GM23338 (cell line): ENCODE data around the gene PDSS2. TPM values are rescaled to one million over a fixed set of nuclear protein-coding genes. Genes with fewer than 3 reads are reported as not detected.

Experiments used
- ATAC-seq: fragments of 200-7000 bp; cut with Tn5 transposase; 3 replicates; pipeline ENCODE4 v1.9.1; 2020
- DNase-seq: peaks from one replicate; pipeline ENCODE4 v3.0.0-alpha.2; 2015; ENCODE audit warnings: low spot score
- H2AFZ ChIP-seq: fragments of 200-600 bp; sonication (generic); 2 replicates; pipeline ENCODE4 v1.8.0; 2016; ENCODE audit warnings: antibody characterized with exemption, mild to moderate bottlenecking, moderate library complexity
- H3F3A ChIP-seq: fragments of 200-600 bp; sonication (generic); replicated peaks from 2 replicates; pipeline ENCODE4 v1.8.0; 2017; ENCODE audit warnings: antibody characterized with exemption, mixed run types, low read depth
- H3K27ac ChIP-seq: fragments of 200-600 bp; sonication (generic); 2 replicates; pipeline ENCODE4 v1.6.1; 2016; ENCODE audit warnings: low read depth
- H3K27me3 ChIP-seq: fragments of 200-600 bp; sonication (generic); 2 replicates; pipeline ENCODE4 v1.8.0; 2016; ENCODE audit warnings: mild to moderate bottlenecking, mixed run types, moderate library complexity; ENCODE audit not compliant: insufficient read depth
- H3K36me3 ChIP-seq: fragments of 200-600 bp; sonication (generic); 2 replicates; pipeline ENCODE4 v1.8.0; 2016; ENCODE audit warnings: mild to moderate bottlenecking; ENCODE audit not compliant: insufficient read depth
- H3K4me1 ChIP-seq: fragments of 200-600 bp; sonication (generic); 2 replicates; pipeline ENCODE4 v1.8.0; 2016; ENCODE audit warnings: mild to moderate bottlenecking, moderate library complexity; ENCODE audit not compliant: insufficient read depth
- H3K4me2 ChIP-seq: fragments of 200-600 bp; sonication (generic); 2 replicates; pipeline ENCODE4 v1.7.1; 2017; ENCODE audit warnings: mixed run types
- H3K4me3 ChIP-seq: fragments of 200-600 bp; sonication (generic); 2 replicates; pipeline ENCODE4 v1.6.1; 2016; ENCODE audit warnings: mixed run types
- H3K79me2 ChIP-seq: fragments of 200-600 bp; sonication (generic); replicated peaks from 2 replicates; pipeline ENCODE4 v1.8.0; 2017; ENCODE audit warnings: mild to moderate bottlenecking; ENCODE audit not compliant: insufficient read depth
- H3K9me2 ChIP-seq: fragments of 200-600 bp; sonication (generic); 2 replicates; pipeline ENCODE4 v1.8.0; 2017; ENCODE audit not compliant: insufficient read depth
- H4K20me1 ChIP-seq: fragments of 200-600 bp; sonication (generic); replicated peaks from 2 replicates; pipeline ENCODE4 v1.8.0; 2017; ENCODE audit warnings: mild to moderate bottlenecking; ENCODE audit not compliant: insufficient read depth
- H3K27ac Mint-ChIP-seq: 2 replicates; pipeline ENCODE4 v1.8.0; 2020; ENCODE audit warnings: inconsistent platforms, mild to moderate bottlenecking, moderate library complexity, mixed read lengths
- H3K27me3 Mint-ChIP-seq: 3 replicates; pipeline ENCODE4 v1.8.0; 2022; ENCODE audit warnings: low read depth, mild to moderate bottlenecking, moderate library complexity, mixed read lengths, inconsistent platforms; ENCODE audit not compliant: insufficient read depth, poor library complexity
- H3K36me3 Mint-ChIP-seq: 3 replicates; pipeline ENCODE4 v1.8.0; 2021; ENCODE audit warnings: low read depth, mild to moderate bottlenecking, inconsistent platforms, moderate library complexity, mixed read lengths
- H3K4me1 Mint-ChIP-seq: 3 replicates; pipeline ENCODE4 v1.8.0; 2020; ENCODE audit warnings: mild to moderate bottlenecking, inconsistent platforms, mixed read lengths
- H3K4me3 Mint-ChIP-seq: 3 replicates; pipeline ENCODE4 v1.8.0; 2021; ENCODE audit warnings: moderate library complexity, mild to moderate bottlenecking, inconsistent platforms, mixed read lengths
- H3K9me3 Mint-ChIP-seq: 3 replicates; pipeline ENCODE4 v1.8.0; 2020; ENCODE audit warnings: moderate library complexity, mild to moderate bottlenecking, inconsistent platforms, mixed read lengths
- CREB1 ChIP-seq: fragments of 250-450 bp; sonication (Bioruptor Pico); IDR thresholded peaks from 2 replicates; pipeline ENCODE4 v1.5.0; 2020; ENCODE audit warnings: low read depth, mild to moderate bottlenecking, moderate library complexity
- CTCF ChIP-seq, 2 experiments: fragments of 200-600 bp in 1 of 2; sonication (generic) in 1 of 2; conservative IDR thresholded peaks; 2 replicates each; pipeline versions ENCODE4 v1.5.1 to v1.6.1; 2016 to 2017; ENCODE audit warnings: antibody characterized with exemption in 2 of 2, low read depth in 2 of 2, mild to moderate bottlenecking in 2 of 2, moderate library complexity in 1 of 2
- EZH2 ChIP-seq: fragments of 200-600 bp; sonication (generic); IDR thresholded peaks from one replicate; pipeline ENCODE4 v1.8.0; 2017; ENCODE audit warnings: antibody characterized with exemption, mild to moderate bottlenecking, low read depth; ENCODE audit not compliant: unreplicated experiment
- EZH2phosphoT487 ChIP-seq: fragments of 200-600 bp; sonication (generic); IDR thresholded peaks from one replicate; pipeline ENCODE4 v1.8.1; 2018; ENCODE audit warnings: antibody characterized with exemption; ENCODE audit not compliant: unreplicated experiment
- JUNB ChIP-seq: IDR thresholded peaks from one replicate; pipeline ENCODE4 v1.6.1; 2016; ENCODE audit warnings: antibody characterized with exemption; ENCODE audit not compliant: unreplicated experiment
- NANOG ChIP-seq: IDR thresholded peaks from 2 replicates; pipeline ENCODE4 v1.6.1; 2016; ENCODE audit warnings: antibody characterized with exemption, borderline replicate concordance
- POLR2AphosphoS5 ChIP-seq: IDR thresholded peaks from 2 replicates; pipeline ENCODE4 v1.6.1; 2016; ENCODE audit warnings: antibody characterized with exemption, low read depth
- STAT1 ChIP-seq: IDR thresholded peaks from one replicate; pipeline ENCODE4 v1.6.1; 2016; ENCODE audit warnings: antibody characterized with exemption; ENCODE audit not compliant: unreplicated experiment
- ZNF114 ChIP-seq: fragments of 250-450 bp; sonication (Bioruptor Pico); IDR thresholded peaks from 2 replicates; pipeline ENCODE4 v1.5.0; 2020; ENCODE audit warnings: mild to moderate bottlenecking, moderate library complexity
- ZNF331 ChIP-seq: fragments of 250-450 bp; sonication (Bioruptor Pico); IDR thresholded peaks from 2 replicates; pipeline ENCODE4 v1.5.0; 2020; ENCODE audit warnings: low read depth, mild to moderate bottlenecking, moderate library complexity
- polyA plus RNA-seq: library from polyadenylated mRNA; unstranded; fragments of >200 nt; fragmentation: Nextera tagmentation; extraction: Ambion mirVana; gene quantifications from 2 replicates; pipeline ENCODE4 v1.2.1, GENCODE V29; 2016
- total RNA-seq: library from RNA; depleted of rRNA; stranded (reverse); fragments of >200 nt; shearing (Covaris generic); gene quantifications from 2 replicates; pipeline ENCODE4 v1.2.3, GENCODE V29; 2014
- TF ChIP-seq, protein P1 (sequence below): fragments of 250-450 bp; sonication (Bioruptor Pico); IDR thresholded peaks from 2 replicates; pipeline ENCODE4 v1.5.0; 2020; ENCODE audit warnings: mild to moderate bottlenecking, moderate library complexity
- TF ChIP-seq, protein P2 (sequence below): IDR thresholded peaks from one replicate; pipeline ENCODE4 v1.6.1; 2018; ENCODE audit warnings: antibody characterized with exemption; ENCODE audit not compliant: unreplicated experiment
- TF ChIP-seq, protein P3 (sequence below): IDR thresholded peaks from 2 replicates; pipeline ENCODE4 v1.6.1; 2016; ENCODE audit warnings: antibody characterized with exemption

Gene PDSS2
- total and polyA plus RNA-seq, 2 experiments from 2014 or later = 7.3 to 16.7 TPM

DNA sequence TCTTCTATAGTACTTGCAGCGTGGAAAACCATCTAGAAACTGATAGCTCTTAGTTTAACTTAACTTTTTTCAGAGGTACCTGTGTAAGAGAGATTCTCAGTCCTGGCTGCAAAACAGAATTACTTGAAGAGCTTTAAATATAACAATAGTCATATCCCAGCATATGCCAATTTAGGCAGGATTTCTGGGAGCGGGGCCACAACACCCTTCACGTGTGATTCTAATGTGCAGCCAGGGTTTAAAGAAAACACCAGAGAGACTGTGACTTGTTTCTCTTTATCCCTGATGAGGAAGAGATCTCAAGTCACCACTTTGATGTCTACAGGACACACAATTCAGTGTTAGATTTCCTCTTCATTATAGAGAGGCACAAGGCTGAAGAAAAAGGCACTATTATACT is 103.7 kb downstream of the PDSS2 start:
- Mint-ChIP-seq H3K27me3 (no peaks in the 10 kb centered on the region), H3K27ac (no peak overlapping the region; the same call in 1 of the 2 replicates), H3K36me3 (no peaks in the 10 kb centered on the region), H3K4me3 (no peak overlapping the region), H3K9me3 (no peaks in the 10 kb centered on the region), H3K4me1 (no peaks in the 10 kb centered on the region)
- no peak overlapping the region for H3K27ac ChIP-seq
- ATAC-seq (no peak), DNase-seq (no peak)
- H3K27me3 ChIP-seq = no peaks in the 10 kb centered on the region
- H3K4me2 ChIP-seq = no peak overlapping the region
- H3K36me3 ChIP-seq = no peaks in the 10 kb centered on the region
- no peak overlapping the region for H3K4me3 ChIP-seq
- H3F3A ChIP-seq = no peaks in the 10 kb centered on the region
- no peaks in the 10 kb centered on the region for H4K20me1 ChIP-seq
- H3K4me1 ChIP-seq = no peaks in the 10 kb centered on the region
- no peak overlapping the region for H2AFZ ChIP-seq
- H3K79me2 ChIP-seq = no peaks in the 10 kb centered on the region
- TF ChIP-seq STAT1 (no peak), EZH2phosphoT487 (no peak), POLR2AphosphoS5 (no peak), JUNB (no peak), CREB1 (no peak), ZNF114 (CRISPR knock-in tag) (no peak), NANOG (no peak), CTCF (conservative IDR thresholded peaks at IDR 0.05; ENCODE audit: low read depth in 2 of 2) (no peak), EZH2 (no peak), ZNF331 (no peak)
- TF ChIP-seq, protein P1, sequence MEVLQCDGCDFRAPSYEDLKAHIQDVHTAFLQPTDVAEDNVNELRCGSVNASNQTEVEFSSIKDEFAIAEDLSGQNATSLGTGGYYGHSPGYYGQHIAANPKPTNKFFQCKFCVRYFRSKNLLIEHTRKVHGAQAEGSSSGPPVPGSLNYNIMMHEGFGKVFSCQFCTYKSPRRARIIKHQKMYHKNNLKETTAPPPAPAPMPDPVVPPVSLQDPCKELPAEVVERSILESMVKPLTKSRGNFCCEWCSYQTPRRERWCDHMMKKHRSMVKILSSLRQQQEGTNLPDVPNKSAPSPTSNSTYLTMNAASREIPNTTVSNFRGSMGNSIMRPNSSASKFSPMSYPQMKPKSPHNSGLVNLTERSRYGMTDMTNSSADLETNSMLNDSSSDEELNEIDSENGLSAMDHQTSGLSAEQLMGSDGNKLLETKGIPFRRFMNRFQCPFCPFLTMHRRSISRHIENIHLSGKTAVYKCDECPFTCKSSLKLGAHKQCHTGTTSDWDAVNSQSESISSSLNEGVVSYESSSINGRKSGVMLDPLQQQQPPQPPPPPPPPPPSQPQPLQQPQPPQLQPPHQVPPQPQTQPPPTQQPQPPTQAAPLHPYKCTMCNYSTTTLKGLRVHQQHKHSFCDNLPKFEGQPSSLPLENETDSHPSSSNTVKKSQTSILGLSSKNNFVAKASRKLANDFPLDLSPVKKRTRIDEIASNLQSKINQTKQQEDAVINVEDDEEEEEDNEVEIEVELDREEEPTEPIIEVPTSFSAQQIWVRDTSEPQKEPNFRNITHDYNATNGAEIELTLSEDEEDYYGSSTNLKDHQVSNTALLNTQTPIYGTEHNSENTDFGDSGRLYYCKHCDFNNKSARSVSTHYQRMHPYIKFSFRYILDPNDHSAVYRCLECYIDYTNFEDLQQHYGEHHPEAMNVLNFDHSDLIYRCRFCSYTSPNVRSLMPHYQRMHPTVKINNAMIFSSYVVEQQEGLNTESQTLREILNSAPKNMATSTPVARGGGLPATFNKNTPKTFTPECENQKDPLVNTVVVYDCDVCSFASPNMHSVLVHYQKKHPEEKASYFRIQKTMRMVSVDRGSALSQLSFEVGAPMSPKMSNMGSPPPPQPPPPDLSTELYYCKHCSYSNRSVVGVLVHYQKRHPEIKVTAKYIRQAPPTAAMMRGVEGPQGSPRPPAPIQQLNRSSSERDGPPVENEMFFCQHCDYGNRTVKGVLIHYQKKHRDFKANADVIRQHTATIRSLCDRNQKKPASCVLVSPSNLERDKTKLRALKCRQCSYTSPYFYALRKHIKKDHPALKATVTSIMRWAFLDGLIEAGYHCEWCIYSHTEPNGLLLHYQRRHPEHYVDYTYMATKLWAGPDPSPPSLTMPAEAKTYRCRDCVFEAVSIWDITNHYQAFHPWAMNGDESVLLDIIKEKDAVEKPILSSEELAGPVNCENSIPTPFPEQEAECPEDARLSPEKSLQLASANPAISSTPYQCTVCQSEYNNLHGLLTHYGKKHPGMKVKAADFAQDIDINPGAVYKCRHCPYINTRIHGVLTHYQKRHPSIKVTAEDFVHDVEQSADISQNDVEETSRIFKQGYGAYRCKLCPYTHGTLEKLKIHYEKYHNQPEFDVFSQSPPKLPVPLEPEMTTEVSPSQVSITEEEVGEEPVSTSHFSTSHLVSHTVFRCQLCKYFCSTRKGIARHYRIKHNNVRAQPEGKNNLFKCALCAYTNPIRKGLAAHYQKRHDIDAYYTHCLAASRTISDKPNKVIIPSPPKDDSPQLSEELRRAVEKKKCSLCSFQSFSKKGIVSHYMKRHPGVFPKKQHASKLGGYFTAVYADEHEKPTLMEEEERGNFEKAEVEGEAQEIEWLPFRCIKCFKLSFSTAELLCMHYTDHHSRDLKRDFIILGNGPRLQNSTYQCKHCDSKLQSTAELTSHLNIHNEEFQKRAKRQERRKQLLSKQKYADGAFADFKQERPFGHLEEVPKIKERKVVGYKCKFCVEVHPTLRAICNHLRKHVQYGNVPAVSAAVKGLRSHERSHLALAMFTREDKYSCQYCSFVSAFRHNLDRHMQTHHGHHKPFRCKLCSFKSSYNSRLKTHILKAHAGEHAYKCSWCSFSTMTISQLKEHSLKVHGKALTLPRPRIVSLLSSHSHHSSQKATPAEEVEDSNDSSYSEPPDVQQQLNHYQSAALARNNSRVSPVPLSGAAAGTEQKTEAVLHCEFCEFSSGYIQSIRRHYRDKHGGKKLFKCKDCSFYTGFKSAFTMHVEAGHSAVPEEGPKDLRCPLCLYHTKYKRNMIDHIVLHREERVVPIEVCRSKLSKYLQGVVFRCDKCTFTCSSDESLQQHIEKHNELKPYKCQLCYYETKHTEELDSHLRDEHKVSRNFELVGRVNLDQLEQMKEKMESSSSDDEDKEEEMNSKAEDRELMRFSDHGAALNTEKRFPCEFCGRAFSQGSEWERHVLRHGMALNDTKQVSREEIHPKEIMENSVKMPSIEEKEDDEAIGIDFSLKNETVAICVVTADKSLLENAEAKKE (CRISPR knock-in tag) = no peak
- TF ChIP-seq, protein P2, sequence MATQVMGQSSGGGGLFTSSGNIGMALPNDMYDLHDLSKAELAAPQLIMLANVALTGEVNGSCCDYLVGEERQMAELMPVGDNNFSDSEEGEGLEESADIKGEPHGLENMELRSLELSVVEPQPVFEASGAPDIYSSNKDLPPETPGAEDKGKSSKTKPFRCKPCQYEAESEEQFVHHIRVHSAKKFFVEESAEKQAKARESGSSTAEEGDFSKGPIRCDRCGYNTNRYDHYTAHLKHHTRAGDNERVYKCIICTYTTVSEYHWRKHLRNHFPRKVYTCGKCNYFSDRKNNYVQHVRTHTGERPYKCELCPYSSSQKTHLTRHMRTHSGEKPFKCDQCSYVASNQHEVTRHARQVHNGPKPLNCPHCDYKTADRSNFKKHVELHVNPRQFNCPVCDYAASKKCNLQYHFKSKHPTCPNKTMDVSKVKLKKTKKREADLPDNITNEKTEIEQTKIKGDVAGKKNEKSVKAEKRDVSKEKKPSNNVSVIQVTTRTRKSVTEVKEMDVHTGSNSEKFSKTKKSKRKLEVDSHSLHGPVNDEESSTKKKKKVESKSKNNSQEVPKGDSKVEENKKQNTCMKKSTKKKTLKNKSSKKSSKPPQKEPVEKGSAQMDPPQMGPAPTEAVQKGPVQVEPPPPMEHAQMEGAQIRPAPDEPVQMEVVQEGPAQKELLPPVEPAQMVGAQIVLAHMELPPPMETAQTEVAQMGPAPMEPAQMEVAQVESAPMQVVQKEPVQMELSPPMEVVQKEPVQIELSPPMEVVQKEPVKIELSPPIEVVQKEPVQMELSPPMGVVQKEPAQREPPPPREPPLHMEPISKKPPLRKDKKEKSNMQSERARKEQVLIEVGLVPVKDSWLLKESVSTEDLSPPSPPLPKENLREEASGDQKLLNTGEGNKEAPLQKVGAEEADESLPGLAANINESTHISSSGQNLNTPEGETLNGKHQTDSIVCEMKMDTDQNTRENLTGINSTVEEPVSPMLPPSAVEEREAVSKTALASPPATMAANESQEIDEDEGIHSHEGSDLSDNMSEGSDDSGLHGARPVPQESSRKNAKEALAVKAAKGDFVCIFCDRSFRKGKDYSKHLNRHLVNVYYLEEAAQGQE = no peak
- TF ChIP-seq, protein P3, sequence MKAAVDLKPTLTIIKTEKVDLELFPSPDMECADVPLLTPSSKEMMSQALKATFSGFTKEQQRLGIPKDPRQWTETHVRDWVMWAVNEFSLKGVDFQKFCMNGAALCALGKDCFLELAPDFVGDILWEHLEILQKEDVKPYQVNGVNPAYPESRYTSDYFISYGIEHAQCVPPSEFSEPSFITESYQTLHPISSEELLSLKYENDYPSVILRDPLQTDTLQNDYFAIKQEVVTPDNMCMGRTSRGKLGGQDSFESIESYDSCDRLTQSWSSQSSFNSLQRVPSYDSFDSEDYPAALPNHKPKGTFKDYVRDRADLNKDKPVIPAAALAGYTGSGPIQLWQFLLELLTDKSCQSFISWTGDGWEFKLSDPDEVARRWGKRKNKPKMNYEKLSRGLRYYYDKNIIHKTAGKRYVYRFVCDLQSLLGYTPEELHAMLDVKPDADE = no peak
- H3K9me2 ChIP-seq = no peaks in the 10 kb centered on the region
